Measurements from ENCODE around the gene FRMD1. TPM values are rescaled to one million over a fixed set of nuclear protein-coding genes. Genes with fewer than 3 reads are reported as not detected.

FRMD1 gene
- total and polyA plus RNA-seq, 2 donors, result 1.3 to 23.1 TPM

GRCh38 chr6:168054765-168055560, 24.0 kb downstream of the FRMD1 start:
- Histone ChIP-seq H3K9me3 (ENCODE audit: control insufficient read depth in 2 of 2, insufficient read depth in 1 of 2, low read length in 1 of 2) (no peaks in the 10 kb centered on the region), H3K4me3 (ENCODE audit: low read length in 2 of 2) (no peak overlapping the region), H3K27ac (ENCODE audit: low read depth in 1 of 2, low read length in 1 of 2) (no peak overlapping the region), H3K27me3 (ENCODE audit: control insufficient read depth in 2 of 2, insufficient read depth in 1 of 2, low read length in 1 of 2) (no peaks in the 10 kb centered on the region), H3K36me3 (ENCODE audit: control insufficient read depth in 2 of 2, insufficient read depth in 2 of 2, low read length in 1 of 2) (no peaks in the 10 kb centered on the region), H3K4me1 (ENCODE audit: control insufficient read depth in 2 of 2, insufficient read depth in 2 of 2, low read length in 2 of 2) (no peaks in the 10 kb centered on the region)
- no peak for DNase-seq (ENCODE audit: low read depth in 6 of 9, low spot score in 9 of 9)
- 90% methylated on average over 18 of the region's 18 CpGs for WGBS

- Histone ChIP-seq H3K27ac (ENCODE audit: low read depth in 1 of 2, low read length in 1 of 2) (no peak overlapping the region), H3K4me1 (ENCODE audit: control insufficient read depth in 2 of 2, insufficient read depth in 2 of 2, low read length in 2 of 2) (no peaks in the 10 kb centered on the region), H3K9me3 (ENCODE audit: control insufficient read depth in 2 of 2, insufficient read depth in 1 of 2, low read length in 1 of 2) (no peaks in the 10 kb centered on the region), H3K36me3 (ENCODE audit: control insufficient read depth in 2 of 2, insufficient read depth in 2 of 2, low read length in 1 of 2) (no peaks in the 10 kb centered on the region), H3K27me3 (ENCODE audit: control insufficient read depth in 2 of 2, insufficient read depth in 1 of 2, low read length in 1 of 2) (no peaks in the 10 kb centered on the region), H3K4me3 (ENCODE audit: low read length in 2 of 2) (no peak overlapping the region)
- 95% methylated on average over 14 of the region's 14 CpGs for WGBS
- DNase-seq (ENCODE audit: low read depth in 6 of 9, low spot score in 9 of 9), result no peak
Measured at GRCh38 chr6:168053957-168054471, 25.0 kb downstream of the FRMD1 start.

GRCh38 chr6:168053086-168053956, 25.7 kb downstream of the FRMD1 start:
- DNase-seq (ENCODE audit: low read depth in 6 of 9, low spot score in 9 of 9), result no peak
- no peaks in the 10 kb centered on the region for H3K36me3 ChIP-seq (ENCODE audit: control insufficient read depth in 2 of 2, insufficient read depth in 2 of 2, low read length in 1 of 2)
- H3K9me3 ChIP-seq (ENCODE audit: control insufficient read depth in 2 of 2, insufficient read depth in 1 of 2, low read length in 1 of 2), result no peaks in the 10 kb centered on the region
- H3K4me3 ChIP-seq (ENCODE audit: low read length in 2 of 2), result no peak overlapping the region
- no peaks in the 10 kb centered on the region for H3K27me3 ChIP-seq (ENCODE audit: control insufficient read depth in 2 of 2, insufficient read depth in 1 of 2, low read length in 1 of 2)
- H3K27ac ChIP-seq (ENCODE audit: low read depth in 1 of 2, low read length in 1 of 2), result no peak overlapping the region
- WGBS, result 89% methylated on average over 38 of the region's 38 CpGs
- no peaks in the 10 kb centered on the region for H3K4me1 ChIP-seq (ENCODE audit: control insufficient read depth in 2 of 2, insufficient read depth in 2 of 2, low read length in 2 of 2)

- Histone ChIP-seq H3K4me1 (ENCODE audit: control insufficient read depth in 2 of 2, insufficient read depth in 2 of 2, low read length in 2 of 2) (no peaks in the 10 kb centered on the region), H3K4me3 (ENCODE audit: low read length in 2 of 2) (no peak overlapping the region), H3K27me3 (ENCODE audit: control insufficient read depth in 2 of 2, insufficient read depth in 1 of 2, low read length in 1 of 2) (no peaks in the 10 kb centered on the region), H3K36me3 (ENCODE audit: control insufficient read depth in 2 of 2, insufficient read depth in 2 of 2, low read length in 1 of 2) (no peaks in the 10 kb centered on the region), H3K27ac (ENCODE audit: low read depth in 1 of 2, low read length in 1 of 2) (no peak overlapping the region), H3K9me3 (ENCODE audit: control insufficient read depth in 2 of 2, insufficient read depth in 1 of 2, low read length in 1 of 2) (no peaks in the 10 kb centered on the region)
- WGBS, result 96% methylated on average over 26 of the region's 26 CpGs
- no peak for DNase-seq (ENCODE audit: low read depth in 6 of 9, low spot score in 9 of 9)
Measured at GRCh38 chr6:168052291-168052891, 26.6 kb downstream of the FRMD1 start.

- no peak overlapping the region for H3K4me3 ChIP-seq (ENCODE audit: low read length in 2 of 2)
- no peak for DNase-seq (ENCODE audit: low read depth in 6 of 9, low spot score in 9 of 9)
- no peak overlapping the region for H3K27ac ChIP-seq (ENCODE audit: low read depth in 1 of 2, low read length in 1 of 2)
- WGBS, result 95% methylated on average over 9 of the region's 9 CpGs
- no peaks in the 10 kb centered on the region for H3K36me3 ChIP-seq (ENCODE audit: control insufficient read depth in 2 of 2, insufficient read depth in 2 of 2, low read length in 1 of 2)
- H3K27me3 ChIP-seq (ENCODE audit: control insufficient read depth in 2 of 2, insufficient read depth in 1 of 2, low read length in 1 of 2), result no peaks in the 10 kb centered on the region
- H3K9me3 ChIP-seq (ENCODE audit: control insufficient read depth in 2 of 2, insufficient read depth in 1 of 2, low read length in 1 of 2), result no peaks in the 10 kb centered on the region
- H3K4me1 ChIP-seq (ENCODE audit: control insufficient read depth in 2 of 2, insufficient read depth in 2 of 2, low read length in 2 of 2), result no peaks in the 10 kb centered on the region
Measured at GRCh38 chr6:168051648-168052047, 27.4 kb downstream of the FRMD1 start.

GRCh38 chr6:168050881-168051586, 28.0 kb downstream of the FRMD1 start:
- Histone ChIP-seq H3K36me3 (ENCODE audit: control insufficient read depth in 2 of 2, insufficient read depth in 2 of 2, low read length in 1 of 2) (no peaks in the 10 kb centered on the region), H3K4me3 (ENCODE audit: low read length in 2 of 2) (no peak overlapping the region), H3K27ac (ENCODE audit: low read depth in 1 of 2, low read length in 1 of 2) (no peak overlapping the region), H3K4me1 (ENCODE audit: control insufficient read depth in 2 of 2, insufficient read depth in 2 of 2, low read length in 2 of 2) (no peaks in the 10 kb centered on the region), H3K9me3 (ENCODE audit: control insufficient read depth in 2 of 2, insufficient read depth in 1 of 2, low read length in 1 of 2) (no peaks in the 10 kb centered on the region), H3K27me3 (ENCODE audit: control insufficient read depth in 2 of 2, insufficient read depth in 1 of 2, low read length in 1 of 2) (no peaks in the 10 kb centered on the region)
- WGBS, result 84% methylated on average over 23 of the region's 23 CpGs
- DNase-seq (ENCODE audit: low read depth in 6 of 9, low spot score in 9 of 9), result no peak

- Histone ChIP-seq H3K4me1 (ENCODE audit: control insufficient read depth in 2 of 2, insufficient read depth in 2 of 2, low read length in 2 of 2) (no peaks in the 10 kb centered on the region), H3K4me3 (ENCODE audit: low read length in 2 of 2) (no peak overlapping the region), H3K27me3 (ENCODE audit: control insufficient read depth in 2 of 2, insufficient read depth in 1 of 2, low read length in 1 of 2) (no peaks in the 10 kb centered on the region), H3K27ac (ENCODE audit: low read depth in 1 of 2, low read length in 1 of 2) (no peak overlapping the region), H3K36me3 (ENCODE audit: control insufficient read depth in 2 of 2, insufficient read depth in 2 of 2, low read length in 1 of 2) (no peaks in the 10 kb centered on the region), H3K9me3 (ENCODE audit: control insufficient read depth in 2 of 2, insufficient read depth in 1 of 2, low read length in 1 of 2) (no peaks in the 10 kb centered on the region)
- no peak for DNase-seq (ENCODE audit: low read depth in 6 of 9, low spot score in 9 of 9)
- WGBS, result 94% methylated on average over 27 of the region's 27 CpGs
Measured at GRCh38 chr6:168050225-168050880, 28.7 kb downstream of the FRMD1 start.

- Histone ChIP-seq H3K4me1 (ENCODE audit: control insufficient read depth in 2 of 2, insufficient read depth in 2 of 2, low read length in 2 of 2) (no peaks in the 10 kb centered on the region), H3K4me3 (ENCODE audit: low read length in 2 of 2) (no peak overlapping the region), H3K27ac (ENCODE audit: low read depth in 1 of 2, low read length in 1 of 2) (no peak overlapping the region), H3K27me3 (ENCODE audit: control insufficient read depth in 2 of 2, insufficient read depth in 1 of 2, low read length in 1 of 2) (no peaks in the 10 kb centered on the region), H3K36me3 (ENCODE audit: control insufficient read depth in 2 of 2, insufficient read depth in 2 of 2, low read length in 1 of 2) (no peaks in the 10 kb centered on the region), H3K9me3 (ENCODE audit: control insufficient read depth in 2 of 2, insufficient read depth in 1 of 2, low read length in 1 of 2) (no peaks in the 10 kb centered on the region)
- no peak for DNase-seq (ENCODE audit: low read depth in 6 of 9, low spot score in 9 of 9)
- 93% methylated on average over 21 of the region's 21 CpGs for WGBS
Measured at GRCh38 chr6:168049706-168050224, 29.2 kb downstream of the FRMD1 start.
